22Rv1 (cell line): Measurements from ENCODE around the gene FADS2.

Source experiments
- H3K27ac ChIP-seq: fragments of 450-650 bp; 2 replicates; pipeline ENCODE4 v1.5.1; 2017
- CTCF ChIP-seq: fragments of 450-650 bp; IDR thresholded peaks from 2 replicates; pipeline ENCODE4 v1.5.1; 2017; ENCODE audit warnings: mild to moderate bottlenecking
- ZFX ChIP-seq: fragments of 450-650 bp; IDR thresholded peaks from 2 replicates; pipeline ENCODE4 v1.6.1; 2017; ENCODE audit warnings: antibody characterized with exemption, borderline replicate concordance

Gene FADS2

GRCh38 chr11:61860054-61860903 lies 32.2 kb downstream of the FADS2 start:
- TF ChIP-seq CTCF = no peak
- H3K27ac ChIP-seq = peak overlapping the region; percentile 32

GRCh38 chr11:61861634-61862033 lies 33.5 kb downstream of the FADS2 start:
- no peak overlapping the region for H3K27ac ChIP-seq
- TF ChIP-seq CTCF = no peak
- no peak for TF ChIP-seq ZFX

- no peak for TF ChIP-seq ZFX
- TF ChIP-seq CTCF = no peak
- H3K27ac ChIP-seq = no peak overlapping the region
Measured at GRCh38 chr11:61862714-61863547, 34.8 kb downstream of the FADS2 start.

- H3K27ac ChIP-seq = no peak overlapping the region
- TF ChIP-seq ZFX = no peak
- TF ChIP-seq CTCF = no peak
Measured at GRCh38 chr11:61863548-61864081, 35.5 kb downstream of the FADS2 start.

GRCh38 chr11:61864814-61865775 lies 37.0 kb downstream of the FADS2 start:
- TF ChIP-seq ZFX = no peak
- TF ChIP-seq CTCF = no peak
- no peak overlapping the region for H3K27ac ChIP-seq

- H3K27ac ChIP-seq = no peak overlapping the region
- TF ChIP-seq ZFX (no peak), CTCF (no peak)
Measured at GRCh38 chr11:61866231-61866957, 38.3 kb downstream of the FADS2 start.
